Muscle of back (tissue), 13 donors: Measurements from ENCODE around the gene CITED4. TPM values are rescaled to one million over a fixed set of nuclear protein-coding genes. Genes with fewer than 3 reads are reported as not detected.
"Not testable (repeated sequence)": the region's sequence is repeated elsewhere in the genome, so short reads cannot be mapped to it uniquely, and the experiment has no call there.

Experiments
- DNase-seq, 3 donors: peaks; one replicate each; pipeline versions ENCODE4 v3.0.0 to v3.0.0-alpha.2; 2013
- long read RNA-seq, 9 donors: transcript quantifications; one replicate each; lab custom pipeline, GENCODE V29; 2026
- polyA plus RNA-seq, 10 donors: library from polyadenylated mRNA; unstranded; fragments of 120-200 nt; gene quantifications; one replicate each; pipeline ENCODE4 v1.2.1, GENCODE V29; 2013; ENCODE audit not compliant: insufficient read length in 10 of 10

Gene CITED4
- 1 to 10 TPM; 1.1 to 2.6 (median 1.5) TPM for polyA plus RNA-seq
- long read RNA-seq, donor 1, partial matches to known transcripts = 0 of 3 reads
- long read RNA-seq, donor 1, other reads (novel, unspliced or antisense) = 0 of 3 reads
- long read RNA-seq, donor 2, partial matches to known transcripts = 0 of 2 reads
- long read RNA-seq, donor 2, other reads (novel, unspliced or antisense) = 0 of 2 reads
- long read RNA-seq, donor 3, partial matches to known transcripts = 0 of 1 reads
- long read RNA-seq, donor 3, other reads (novel, unspliced or antisense) = 0 of 1 reads
- long read RNA-seq, donor 4, partial matches to known transcripts = 0 of 3 reads
- long read RNA-seq, donor 4, other reads (novel, unspliced or antisense) = 0 of 3 reads
- long read RNA-seq, donor 5, partial matches to known transcripts = 0 of 3 reads
- long read RNA-seq, donor 5, other reads (novel, unspliced or antisense) = 0 of 3 reads
- long read RNA-seq, donor 6, transcript CITED4-201 (1 exons, 1,316 nt) = major isoform, 5 of 5 reads
- long read RNA-seq, donor 6, partial matches to known transcripts = 0 of 5 reads
- long read RNA-seq, donor 6, other reads (novel, unspliced or antisense) = 0 of 5 reads
- long read RNA-seq, donor 7, partial matches to known transcripts = 0 of 3 reads
- long read RNA-seq, donor 7, other reads (novel, unspliced or antisense) = 0 of 3 reads
- long read RNA-seq, donor 8, transcript CITED4-201 (1 exons, 1,316 nt) = major isoform, 5 of 5 reads
- long read RNA-seq, donor 8, partial matches to known transcripts = 0 of 5 reads
- long read RNA-seq, donor 8, other reads (novel, unspliced or antisense) = 0 of 5 reads
- long read RNA-seq, donor 9 = 0 reads

DNA sequence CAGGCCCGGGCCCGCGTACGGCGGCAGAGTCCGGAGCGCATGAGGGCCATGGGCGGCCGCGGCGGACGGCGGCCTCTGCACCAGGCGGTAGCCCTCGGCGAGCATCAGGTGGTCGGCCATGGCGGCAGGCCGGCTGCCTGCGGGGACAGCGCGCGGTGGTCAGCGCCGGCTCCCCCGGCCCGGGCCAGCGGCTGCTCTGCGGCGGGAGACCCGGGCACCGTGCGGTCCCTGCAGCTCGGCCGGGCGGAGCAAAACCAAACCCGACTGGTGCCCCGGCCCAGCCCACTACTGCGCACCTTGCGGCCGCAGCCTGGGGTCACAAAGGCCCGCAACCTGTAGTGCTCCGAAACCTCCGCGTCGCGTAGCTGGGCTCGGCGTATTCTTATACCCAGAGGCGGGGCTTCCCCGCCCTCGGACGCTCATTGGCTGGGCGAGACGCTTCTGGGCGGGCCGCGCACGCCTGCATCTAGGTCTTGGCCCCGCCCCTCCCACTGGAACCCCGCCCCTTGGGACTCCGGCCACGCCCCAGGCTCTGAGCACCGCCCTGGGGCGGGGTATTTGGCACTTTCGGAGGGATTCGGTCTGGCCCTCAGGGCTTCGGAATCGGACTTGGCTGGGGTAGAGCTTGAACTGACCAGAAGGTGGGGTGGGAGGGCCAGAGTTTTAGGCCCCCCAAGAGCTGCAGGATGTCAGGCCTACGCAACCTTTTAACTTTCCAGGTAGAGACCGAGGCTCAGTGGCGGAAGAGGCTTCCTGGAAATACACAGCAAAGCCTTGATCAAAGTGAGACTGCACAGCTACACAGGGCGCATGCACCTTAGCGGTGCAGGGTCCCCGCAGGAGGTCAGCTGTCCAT, at the start of gene CITED4:
Gene CITED4, minus strand, starts transcription at position 356 of the 856 bp plus-strand sequence. Its CDS starts 236 bp downstream, at position 120.
- DNase-seq = peak; percentile 86 to 95 (median 91)

GRCh38 chr1:40911105-40911504, 48.9 kb upstream of the CITED4 start:
- DNase-seq = no peak

GRCh38 chr1:40909281-40909680, 47.1 kb upstream of the CITED4 start:
- DNase-seq = no peak

DNA sequence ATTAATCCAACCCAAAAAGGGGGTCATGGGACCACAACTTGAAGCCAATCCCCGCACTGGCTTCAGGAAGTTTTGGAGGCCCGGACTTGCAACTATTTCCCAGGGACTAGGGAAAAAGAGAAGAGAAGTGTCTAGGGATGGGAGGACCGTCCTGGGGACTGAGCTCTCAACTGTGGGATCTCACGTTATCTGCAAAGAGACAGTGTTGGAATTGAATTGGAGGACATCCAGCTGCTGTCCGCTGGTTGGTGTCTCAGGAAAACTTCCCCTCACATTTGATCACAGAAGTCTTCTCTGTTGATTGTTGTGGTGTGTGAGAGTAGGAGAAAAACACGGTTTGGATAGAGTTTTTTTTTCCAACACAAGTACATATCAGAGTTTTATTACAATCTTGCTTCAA, 46.2 kb upstream of the CITED4 start:
- no peak for DNase-seq

DNA sequence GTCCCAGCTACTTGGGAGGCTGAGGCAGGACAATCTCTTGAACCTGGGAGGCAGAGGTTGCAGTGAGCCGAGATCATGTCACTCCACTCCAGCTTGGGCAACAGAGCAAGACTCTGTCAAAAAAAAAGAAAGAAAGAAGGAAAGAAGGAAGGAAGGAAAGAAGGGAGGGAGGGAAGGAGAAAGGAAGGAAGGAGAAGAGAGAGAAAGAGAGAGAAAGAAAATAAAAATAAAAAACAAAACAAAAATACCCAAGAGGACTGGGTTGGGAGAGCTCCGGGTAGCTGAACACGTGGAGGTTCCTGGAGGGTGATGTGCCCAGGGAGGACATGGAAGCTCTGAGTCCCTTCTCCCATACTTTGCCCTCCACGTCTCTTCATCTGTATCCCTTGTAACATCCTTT, 45.7 kb upstream of the CITED4 start:
- no peak for DNase-seq

DNA sequence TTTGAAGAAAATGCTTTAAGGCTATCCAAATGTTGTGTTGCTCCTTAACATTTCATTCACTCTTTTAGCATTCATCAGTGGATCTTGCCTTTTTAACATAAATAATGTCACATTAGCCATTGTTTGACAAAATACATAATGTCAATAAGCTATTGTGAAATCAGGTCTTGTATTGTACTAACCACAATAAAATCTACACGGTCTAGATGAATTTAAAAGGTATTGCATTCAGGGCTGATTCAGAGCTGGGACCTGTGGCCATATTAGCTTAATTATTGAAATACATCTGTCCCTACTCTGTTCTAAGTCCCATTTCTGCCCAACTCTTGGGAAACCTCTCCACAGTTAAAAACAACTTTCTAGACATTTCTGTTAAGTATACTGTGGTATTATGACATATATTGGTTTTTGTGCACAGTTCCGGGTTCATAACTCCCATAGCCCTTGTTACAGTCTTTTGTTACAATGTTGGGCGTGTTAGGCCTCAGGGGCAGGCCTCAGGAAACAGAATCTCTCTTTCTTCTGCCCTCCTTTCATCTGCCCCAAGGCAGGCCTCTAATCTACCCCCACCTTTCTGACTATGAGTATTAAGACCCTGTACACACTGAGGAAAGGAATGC, 44.7 kb upstream of the CITED4 start:
- DNase-seq = no peak

- no peak for DNase-seq
These were observed 42.9 kb upstream of the CITED4 start for GRCh38 chr1:40905061-40905460.

- no peak for DNase-seq
These were observed 40.9 kb upstream of the CITED4 start for GRCh38 chr1:40903106-40903505.

GRCh38 chr1:40901886-40902852, 40.0 kb upstream of the CITED4 start:
- peak; percentile 19 to 36 (median 32) for DNase-seq

GRCh38 chr1:40899230-40899870, 37.2 kb upstream of the CITED4 start:
- DNase-seq = no peak

- DNase-seq = no peak
These were observed 36.3 kb upstream of the CITED4 start for GRCh38 chr1:40898431-40898901.

DNA sequence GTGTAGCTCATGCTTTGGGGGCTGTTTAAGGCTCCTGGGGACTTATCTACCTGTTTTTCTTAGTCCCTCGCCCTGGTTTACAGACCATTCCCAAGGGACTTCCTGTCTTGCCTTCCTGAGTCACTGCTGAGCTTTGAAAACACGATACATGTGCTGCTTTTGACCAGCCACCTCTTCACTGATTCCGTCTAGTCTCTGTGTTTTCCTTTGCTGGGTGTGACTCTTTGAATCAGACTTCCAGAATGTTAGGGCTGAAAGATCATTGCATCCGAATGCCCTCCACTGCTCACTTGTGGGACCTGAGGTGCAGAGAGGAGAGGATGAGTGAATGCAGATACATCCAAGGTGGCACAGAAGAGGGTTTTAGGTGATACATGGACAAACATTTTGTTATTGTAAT, 35.4 kb upstream of the CITED4 start:
- no peak for DNase-seq

GRCh38 chr1:40896482-40896881, 34.3 kb upstream of the CITED4 start:
- no peak for DNase-seq

DNA sequence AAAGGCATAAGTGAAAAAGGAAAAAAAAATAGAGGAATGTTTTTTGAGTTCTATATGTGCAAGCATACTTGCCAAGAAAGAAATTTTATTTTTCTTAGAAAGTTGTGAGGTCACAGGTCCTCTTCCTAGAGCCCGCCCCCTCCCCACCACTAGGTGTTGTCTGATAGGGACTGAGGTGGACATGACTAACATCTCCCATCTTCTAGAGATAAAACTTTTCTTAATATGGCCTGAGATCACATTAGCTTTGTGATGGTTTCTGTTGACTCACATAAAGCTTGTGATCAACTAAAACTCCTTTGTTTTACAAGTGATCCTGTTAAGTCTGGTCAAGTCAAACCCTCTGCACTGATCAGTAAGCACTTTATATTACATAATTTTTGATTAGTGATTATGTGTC, 33.4 kb upstream of the CITED4 start:
- no peak for DNase-seq

DNA sequence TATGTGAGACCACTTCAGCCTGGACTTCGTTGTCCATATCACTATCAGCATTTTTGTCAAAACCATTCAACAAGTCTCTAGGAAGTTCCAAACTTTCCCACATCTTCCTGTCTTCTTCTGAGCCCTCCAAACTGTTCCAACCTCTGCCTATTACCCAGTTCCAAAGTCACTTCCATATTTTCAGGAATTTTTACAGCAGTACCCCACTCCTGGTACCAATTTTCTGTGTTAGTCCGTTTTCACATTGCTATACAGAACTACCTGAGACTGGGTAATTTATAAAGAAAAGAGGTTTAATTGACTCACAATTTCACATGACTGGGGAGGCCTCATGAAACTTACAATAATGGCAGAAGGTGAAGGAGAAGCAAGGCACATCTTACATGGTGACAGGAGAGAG, 32.7 kb upstream of the CITED4 start:
- DNase-seq = not testable (repeated sequence)

DNA sequence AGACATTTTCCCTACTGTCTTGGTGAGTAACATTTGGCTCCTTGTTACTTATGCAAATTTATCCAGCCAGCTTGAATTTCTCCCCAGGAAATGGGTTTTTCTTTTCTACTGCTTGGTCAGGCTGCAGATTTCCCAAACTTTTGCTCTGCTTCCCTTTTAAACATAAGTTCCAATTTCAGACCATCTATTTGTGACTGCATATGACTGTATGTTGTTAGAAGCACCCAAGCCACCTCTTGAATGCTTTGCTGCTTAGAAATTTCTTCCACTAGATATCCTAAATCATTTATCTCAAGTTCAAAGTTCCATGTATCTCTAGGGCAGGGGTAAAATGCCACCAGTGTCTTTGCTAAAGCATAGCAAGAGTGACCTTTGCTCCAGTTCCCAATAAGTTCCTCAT, 32.3 kb upstream of the CITED4 start:
- DNase-seq = no peak

GRCh38 chr1:40893946-40894345, 31.8 kb upstream of the CITED4 start:
- no peak for DNase-seq

- DNase-seq = no peak
These were observed 30.2 kb upstream of the CITED4 start for GRCh38 chr1:40892354-40892753.

DNA sequence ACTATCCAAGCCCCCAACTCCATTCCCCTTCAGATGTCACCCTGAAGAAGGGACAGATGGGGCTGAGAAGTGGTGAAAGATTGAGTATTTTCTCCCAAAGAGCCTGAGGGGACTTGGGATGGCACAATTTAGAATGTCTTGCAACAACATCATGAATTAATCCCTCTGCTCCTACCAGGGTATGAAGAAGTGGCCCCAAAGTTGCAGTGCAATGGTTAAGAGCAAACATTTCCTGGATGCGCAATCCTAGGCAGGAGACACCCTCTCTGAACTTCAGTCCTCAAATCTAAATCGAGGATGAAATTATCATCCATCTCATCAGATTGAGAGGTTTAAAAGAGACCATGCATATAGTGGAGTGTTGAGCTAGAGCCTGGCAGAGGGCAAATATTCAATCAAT, 28.6 kb upstream of the CITED4 start:
- DNase-seq = no peak

DNA sequence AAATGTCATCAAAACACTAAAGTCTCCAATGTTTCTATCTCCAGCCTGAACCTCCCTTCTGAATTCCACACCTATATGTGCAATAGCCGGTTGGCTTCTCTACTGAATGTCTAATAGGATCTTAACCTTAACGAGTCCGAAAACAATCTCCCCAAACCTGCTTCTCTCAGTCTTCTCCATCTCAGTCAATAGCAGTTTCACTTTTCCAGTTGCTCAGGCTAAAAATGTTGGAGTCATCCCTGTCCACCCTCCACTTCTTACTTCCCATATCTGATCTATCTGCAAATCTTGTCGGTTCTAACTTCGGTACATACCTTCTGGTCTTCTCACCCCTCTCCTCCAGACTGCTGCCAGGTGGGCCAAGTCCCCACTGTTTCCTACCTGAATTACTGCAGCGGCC, 25.5 kb upstream of the CITED4 start:
- DNase-seq = no peak
